Measurements from ENCODE around the gene ZXDA. TPM values are rescaled to one million over a fixed set of nuclear protein-coding genes. Genes with fewer than 3 reads are reported as not detected.
"Not testable (repeated sequence)": the region's sequence is repeated elsewhere in the genome, so short reads cannot be mapped to it uniquely, and the experiment has no call there.

ZXDA gene
- total RNA-seq, 1 donor from 2014 or later, result 9.8 TPM

DNA sequence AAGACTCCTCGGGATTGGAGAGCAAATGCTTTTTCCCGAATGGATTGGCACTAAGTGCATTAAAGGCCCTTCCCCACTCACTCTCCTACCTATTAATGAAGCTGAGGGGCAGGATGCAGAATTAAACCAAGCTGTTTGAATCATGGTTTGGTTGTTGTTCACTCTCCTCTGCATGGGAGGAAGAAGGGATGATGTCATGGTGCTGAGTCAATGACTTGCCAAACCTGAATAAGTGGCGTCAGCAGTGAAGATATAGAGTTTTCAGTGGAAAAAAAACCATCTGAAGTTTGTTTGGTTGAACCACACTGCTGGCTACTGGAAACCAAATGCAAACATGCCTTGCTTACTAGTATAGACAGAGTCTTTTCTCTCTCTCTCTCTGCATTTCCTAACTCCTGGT lies 19.8 kb upstream of the ZXDA start:
- Mint-ChIP-seq H3K36me3 (ENCODE audit: low read depth) (no peaks in the 10 kb centered on the region), H3K4me1 (no peaks in the 10 kb centered on the region), H3K27me3 (no peaks in the 10 kb centered on the region), H3K9me3 (no peaks in the 10 kb centered on the region), H3K4me3 (no peak overlapping the region), H3K27ac (no peak overlapping the region)
- CTCF ChIA-PET, result no interaction called here
- no peak for ATAC-seq (ENCODE audit: low read depth)
- POLR2A ChIA-PET, result no interaction called here
- TF ChIP-seq, protein P1, sequence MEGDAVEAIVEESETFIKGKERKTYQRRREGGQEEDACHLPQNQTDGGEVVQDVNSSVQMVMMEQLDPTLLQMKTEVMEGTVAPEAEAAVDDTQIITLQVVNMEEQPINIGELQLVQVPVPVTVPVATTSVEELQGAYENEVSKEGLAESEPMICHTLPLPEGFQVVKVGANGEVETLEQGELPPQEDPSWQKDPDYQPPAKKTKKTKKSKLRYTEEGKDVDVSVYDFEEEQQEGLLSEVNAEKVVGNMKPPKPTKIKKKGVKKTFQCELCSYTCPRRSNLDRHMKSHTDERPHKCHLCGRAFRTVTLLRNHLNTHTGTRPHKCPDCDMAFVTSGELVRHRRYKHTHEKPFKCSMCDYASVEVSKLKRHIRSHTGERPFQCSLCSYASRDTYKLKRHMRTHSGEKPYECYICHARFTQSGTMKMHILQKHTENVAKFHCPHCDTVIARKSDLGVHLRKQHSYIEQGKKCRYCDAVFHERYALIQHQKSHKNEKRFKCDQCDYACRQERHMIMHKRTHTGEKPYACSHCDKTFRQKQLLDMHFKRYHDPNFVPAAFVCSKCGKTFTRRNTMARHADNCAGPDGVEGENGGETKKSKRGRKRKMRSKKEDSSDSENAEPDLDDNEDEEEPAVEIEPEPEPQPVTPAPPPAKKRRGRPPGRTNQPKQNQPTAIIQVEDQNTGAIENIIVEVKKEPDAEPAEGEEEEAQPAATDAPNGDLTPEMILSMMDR (IDR thresholded peaks at IDR 0.05), result no peak
- intact Hi-C loops (cut with micrococcal nuclease), result no loop called here
- DNase-seq, result no peak

DNA sequence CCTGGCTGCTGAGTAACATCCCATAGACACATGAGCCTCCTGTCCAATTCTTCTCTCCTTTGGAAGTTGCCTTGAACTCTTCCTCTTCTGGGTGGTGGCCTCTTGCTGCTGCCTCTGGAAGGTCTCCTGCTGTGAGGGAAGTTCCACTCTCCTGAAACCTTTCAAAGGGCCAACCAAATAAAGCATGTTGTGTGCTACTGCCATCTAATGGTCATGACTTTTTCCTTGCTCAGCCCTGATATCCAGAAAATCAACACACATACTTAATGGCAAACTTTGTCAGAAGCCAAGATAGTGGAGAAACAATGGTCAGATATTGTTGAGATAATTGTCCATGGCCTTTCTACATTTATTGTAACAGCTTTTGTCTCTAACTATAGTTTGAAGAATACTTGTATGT lies 19.1 kb upstream of the ZXDA start:
- CTCF ChIA-PET, result no interaction called here
- DNase-seq, result no peak
- Mint-ChIP-seq H3K4me1 (no peaks in the 10 kb centered on the region), H3K27me3 (no peaks in the 10 kb centered on the region), H3K4me3 (no peak overlapping the region), H3K27ac (no peak overlapping the region), H3K36me3 (ENCODE audit: low read depth) (no peaks in the 10 kb centered on the region), H3K9me3 (no peaks in the 10 kb centered on the region)
- intact Hi-C loops (cut with micrococcal nuclease), result loop anchor here (1.0 kb wide), 1 partner anchor 108 kb away; no protein-coding TSS in a partner anchor
- POLR2A ChIA-PET, result no interaction called here
- ATAC-seq (ENCODE audit: low read depth), result no peak
- TF ChIP-seq, protein P1 (IDR thresholded peaks at IDR 0.05), result no peak

DNA sequence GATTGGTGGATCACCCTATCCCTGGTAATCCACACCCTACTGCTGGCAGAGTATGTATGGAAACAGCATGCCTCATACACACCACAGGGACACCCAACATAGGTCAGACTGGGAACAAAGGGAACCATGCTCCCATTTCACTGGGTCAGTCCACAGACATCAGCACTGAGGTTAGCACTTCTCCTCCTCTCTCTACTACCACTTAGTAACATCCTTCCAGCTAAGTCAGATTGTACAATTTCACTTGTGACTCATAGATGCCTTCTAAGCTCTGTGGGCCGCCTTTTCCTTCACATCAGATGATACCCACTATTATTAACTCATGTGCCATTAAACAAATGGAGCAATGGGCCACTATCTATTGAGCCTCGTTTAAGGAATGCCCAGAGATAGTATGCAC lies 15.5 kb upstream of the ZXDA start:
- DNase-seq (no peak), ATAC-seq (ENCODE audit: low read depth) (no peak)
- Mint-ChIP-seq H3K27me3 (no peaks in the 10 kb centered on the region), H3K4me1 (no peaks in the 10 kb centered on the region), H3K4me3 (no peak overlapping the region), H3K27ac (no peak overlapping the region), H3K36me3 (ENCODE audit: low read depth) (no peaks in the 10 kb centered on the region), H3K9me3 (no peaks in the 10 kb centered on the region)
- POLR2A ChIA-PET, result no interaction called here
- intact Hi-C loops (cut with micrococcal nuclease), result no loop called here
- TF ChIP-seq, protein P1 (IDR thresholded peaks at IDR 0.05), result no peak
- CTCF ChIA-PET, result no interaction called here

DNA sequence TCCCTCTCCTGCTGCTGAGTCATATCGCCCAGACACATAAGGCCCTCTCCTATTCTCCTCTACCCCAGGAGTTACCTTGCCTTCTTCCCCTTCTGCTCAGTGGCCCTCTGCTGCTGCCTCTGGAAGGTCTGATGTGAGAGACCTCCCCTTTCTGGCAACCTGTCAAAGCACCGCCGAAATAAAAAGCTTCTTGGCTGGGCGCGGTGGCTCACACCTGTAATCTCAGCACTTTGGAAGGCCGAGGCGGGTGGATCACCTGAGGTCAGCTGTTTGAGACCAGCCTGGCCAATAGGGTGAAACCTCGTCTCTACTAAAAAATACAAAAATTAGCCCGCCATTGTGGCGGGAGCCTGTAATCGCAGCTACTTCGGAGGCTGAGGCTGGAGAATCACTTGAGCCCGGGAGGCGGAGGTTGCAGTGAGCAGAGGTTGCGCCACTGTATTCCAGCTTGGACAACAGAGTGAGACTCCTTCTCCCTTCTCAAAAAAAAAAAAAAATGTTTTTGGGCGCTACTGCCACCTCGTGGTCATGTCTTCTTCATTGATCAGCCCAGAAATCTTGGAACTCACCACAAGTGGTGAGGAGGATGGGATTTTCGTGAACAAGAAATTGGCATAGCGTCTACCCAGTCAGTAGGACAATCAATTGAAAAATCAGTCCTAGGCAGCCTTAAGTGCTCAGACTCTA lies 8.6 kb upstream of the ZXDA start:
- ATAC-seq (ENCODE audit: low read depth), result no peak
- Mint-ChIP-seq H3K36me3 (ENCODE audit: low read depth) (no peaks in the 10 kb centered on the region), H3K9me3 (no peaks in the 10 kb centered on the region), H3K27me3 (no peaks in the 10 kb centered on the region), H3K27ac (no peak overlapping the region), H3K4me3 (no peak overlapping the region), H3K4me1 (peaks cover 4% of the 10 kb centered on the region)
- no peak for DNase-seq
- TF ChIP-seq, protein P1 (IDR thresholded peaks at IDR 0.05), result no peak
- ChIA-PET CTCF (interaction anchor here (0.7 kb wide), 1 partner anchor 100 kb away, joined by 3 read pairs; no protein-coding TSS in a partner anchor), POLR2A (no interaction called here)
- intact Hi-C loops (cut with micrococcal nuclease), result loop anchor here (1.0 kb wide), 2 partner anchors 98 to 345 kb away; no protein-coding TSS in a partner anchor

DNA sequence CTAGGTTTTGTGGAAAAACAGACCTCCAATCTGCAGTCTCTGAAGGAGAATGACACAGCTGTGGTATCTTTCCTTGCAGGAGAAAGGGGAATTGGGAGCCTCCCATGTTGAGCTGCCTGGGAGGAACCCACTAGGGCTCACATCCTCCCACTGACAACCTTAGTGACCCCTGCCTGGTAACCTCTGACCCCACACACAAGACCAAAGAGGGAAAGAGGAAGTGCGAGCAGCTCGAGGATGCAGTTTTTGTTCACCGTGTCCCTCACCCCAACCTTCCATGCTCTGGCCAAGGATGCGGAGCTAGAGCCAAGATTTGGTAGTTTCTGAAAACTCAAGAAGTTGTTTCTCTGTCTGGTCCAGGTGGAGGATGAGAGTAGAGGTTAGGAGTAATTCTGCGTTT lies 5.4 kb upstream of the ZXDA start:
- no peak for ATAC-seq (ENCODE audit: low read depth)
- POLR2A ChIA-PET, result no interaction called here
- H3K4me3 Mint-ChIP-seq, result no peak overlapping the region
- H3K4me1 Mint-ChIP-seq, result peaks cover 13% of the 10 kb centered on the region
- no peak for DNase-seq
- intact Hi-C loops (cut with micrococcal nuclease), result no loop called here
- TF ChIP-seq, protein P1 (IDR thresholded peaks at IDR 0.05), result no peak
- CTCF ChIA-PET, result interaction anchor here (0.9 kb wide), 1 partner anchor 94 kb away, joined by 4 read pairs; no protein-coding TSS in a partner anchor
- no peaks in the 10 kb centered on the region for H3K27me3 Mint-ChIP-seq
- no peak overlapping the region for H3K27ac Mint-ChIP-seq
- no peaks in the 10 kb centered on the region for H3K36me3 Mint-ChIP-seq (ENCODE audit: low read depth)
- H3K9me3 Mint-ChIP-seq, result no peaks in the 10 kb centered on the region

DNA sequence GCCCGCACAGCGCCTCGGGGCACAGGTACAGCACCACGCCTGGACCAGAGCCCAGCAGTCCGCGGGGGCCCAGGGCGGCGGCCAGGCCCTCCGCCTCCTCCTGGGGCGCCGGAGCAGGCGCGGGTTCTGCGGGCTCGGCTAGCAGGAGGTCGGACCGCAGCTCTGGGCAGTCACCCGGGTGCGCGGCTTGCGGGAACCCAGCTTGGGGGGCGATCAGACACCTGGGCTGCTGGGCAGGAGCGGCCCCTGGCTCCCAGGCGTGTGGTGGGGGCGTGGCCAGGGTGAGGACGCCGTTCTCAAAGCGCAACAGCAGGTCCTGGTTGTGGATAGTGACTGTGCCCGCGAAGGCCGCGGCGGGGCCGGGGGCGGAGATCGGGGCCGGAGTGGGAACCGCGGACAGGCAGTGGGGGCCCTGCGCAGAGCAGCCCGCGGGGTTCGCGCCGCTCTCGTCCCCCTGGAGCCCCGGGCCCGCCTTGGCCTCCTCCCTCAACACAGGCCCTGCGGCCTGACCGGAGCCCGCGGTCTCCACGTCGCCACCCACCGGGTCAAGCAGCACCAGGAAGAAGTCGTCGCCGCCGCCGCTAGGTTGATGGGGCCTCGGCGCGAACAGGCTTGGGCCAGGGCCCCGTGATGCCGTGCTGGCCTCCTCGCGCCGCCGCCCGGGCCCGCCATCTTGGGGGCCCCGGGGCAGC lies 517 bp downstream of the ZXDA start:
- DNase-seq (peak; percentile 48), ATAC-seq (ENCODE audit: low read depth) (peak; percentile 81)
- H3K4me3 Mint-ChIP-seq, result peak overlapping the region; percentile 69
- H3K4me1 Mint-ChIP-seq, result peaks cover 41% of the 10 kb centered on the region
- H3K27me3 Mint-ChIP-seq, H3K9me3 Mint-ChIP-seq, CTCF ChIA-PET, POLR2A ChIA-PET: not testable (repeated sequence)
- intact Hi-C loops (cut with micrococcal nuclease), result loop anchor here (5.0 to 10.0 kb wide), 2 partner anchors 317 to 1345 kb away; partner anchors contain the start of genes UBQLN2 and ZXDB
- H3K27ac Mint-ChIP-seq, result peak overlapping the region; percentile 73
- H3K36me3 Mint-ChIP-seq (ENCODE audit: low read depth), result peaks cover 24% of the 10 kb centered on the region

DNA sequence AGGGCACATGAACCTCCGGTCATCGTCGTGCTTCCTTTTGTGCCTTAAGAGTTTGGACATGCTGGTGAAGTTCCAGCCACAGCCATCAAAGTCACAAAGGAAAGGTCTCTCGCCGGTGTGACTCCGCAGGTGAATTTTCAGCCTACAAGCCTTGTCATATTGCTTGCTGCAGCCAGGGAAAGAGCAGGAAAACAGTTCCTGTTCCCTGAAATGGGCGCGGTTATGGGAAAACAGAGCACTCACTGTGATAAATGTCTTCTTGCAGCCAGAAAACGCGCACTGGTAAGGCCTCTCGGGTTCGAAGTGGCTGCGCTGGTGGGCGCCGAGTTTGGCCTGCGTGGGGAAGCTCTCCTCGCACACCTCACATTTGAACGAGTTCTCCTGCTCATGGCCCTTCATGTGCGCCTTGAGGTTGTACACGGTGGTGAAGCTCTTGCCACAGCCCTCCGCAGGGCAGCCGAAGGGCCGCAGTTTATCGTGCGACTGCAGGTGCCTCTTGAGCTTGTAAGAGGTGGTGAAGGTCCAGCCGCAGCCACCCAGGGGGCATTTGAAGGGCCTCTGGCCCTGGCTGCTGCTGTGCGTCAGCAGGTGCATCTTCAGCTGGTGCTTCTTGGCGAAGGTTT lies 1.2 kb downstream of the ZXDA start:
- H3K27ac Mint-ChIP-seq, result peak overlapping the region; percentile 46
- POLR2A ChIA-PET; ATAC-seq (ENCODE audit: low read depth); CTCF ChIA-PET; H3K4me3 Mint-ChIP-seq; H3K9me3 Mint-ChIP-seq; H3K27me3 Mint-ChIP-seq; DNase-seq: not testable (repeated sequence)
- peaks cover 24% of the 10 kb centered on the region for H3K36me3 Mint-ChIP-seq (ENCODE audit: low read depth)
- peaks cover 41% of the 10 kb centered on the region for H3K4me1 Mint-ChIP-seq
- intact Hi-C loops (cut with micrococcal nuclease), result loop anchor here (10.0 kb wide), 1 partner anchor 1344 kb away; the partner anchor contains the start of gene UBQLN2
